PFSK-1 (cell line): ENCODE results near the gene ADAMTS14.

Experiments
- POLR2AphosphoS5 ChIP-seq: IDR thresholded peaks from 2 replicates; pipeline ENCODE4 v1.6.1; 2012; ENCODE audit warnings: low read depth, mild to moderate bottlenecking, control low read depth, low read length, moderate library complexity
- TF ChIP-seq, protein P1 (sequence below), 2 experiments: IDR thresholded peaks; 2 replicates each; pipeline versions ENCODE4 v1.6.1 to v1.8.0; 2011 to 2012; ENCODE audit warnings: low read depth in 2 of 2, low read length in 2 of 2, control low read depth in 1 of 2, inconsistent platforms in 1 of 2, mild to moderate bottlenecking in 1 of 2, moderate library complexity in 1 of 2; ENCODE audit not compliant: insufficient read depth in 1 of 2

DNA sequence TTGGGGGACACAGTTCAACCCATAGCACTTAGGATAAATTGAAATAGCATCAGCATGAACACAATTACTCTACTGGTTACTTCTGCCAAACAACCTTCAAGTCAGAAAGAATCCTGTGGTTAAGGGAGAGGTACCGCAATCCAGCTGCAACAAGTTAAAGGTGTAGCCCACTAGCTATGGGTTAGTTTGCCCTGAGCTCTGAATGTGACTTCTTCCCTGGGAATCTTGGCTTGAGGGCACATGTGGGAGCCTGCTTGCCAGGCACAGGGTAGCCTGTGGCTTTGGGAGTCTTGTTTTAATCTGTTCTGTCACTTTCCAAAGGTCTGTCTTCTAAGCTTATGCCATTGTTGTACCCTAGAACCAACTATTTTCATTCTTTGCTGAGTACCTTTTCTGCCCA, 134.5 kb downstream of the ADAMTS14 start:
- TF ChIP-seq, protein P1, sequence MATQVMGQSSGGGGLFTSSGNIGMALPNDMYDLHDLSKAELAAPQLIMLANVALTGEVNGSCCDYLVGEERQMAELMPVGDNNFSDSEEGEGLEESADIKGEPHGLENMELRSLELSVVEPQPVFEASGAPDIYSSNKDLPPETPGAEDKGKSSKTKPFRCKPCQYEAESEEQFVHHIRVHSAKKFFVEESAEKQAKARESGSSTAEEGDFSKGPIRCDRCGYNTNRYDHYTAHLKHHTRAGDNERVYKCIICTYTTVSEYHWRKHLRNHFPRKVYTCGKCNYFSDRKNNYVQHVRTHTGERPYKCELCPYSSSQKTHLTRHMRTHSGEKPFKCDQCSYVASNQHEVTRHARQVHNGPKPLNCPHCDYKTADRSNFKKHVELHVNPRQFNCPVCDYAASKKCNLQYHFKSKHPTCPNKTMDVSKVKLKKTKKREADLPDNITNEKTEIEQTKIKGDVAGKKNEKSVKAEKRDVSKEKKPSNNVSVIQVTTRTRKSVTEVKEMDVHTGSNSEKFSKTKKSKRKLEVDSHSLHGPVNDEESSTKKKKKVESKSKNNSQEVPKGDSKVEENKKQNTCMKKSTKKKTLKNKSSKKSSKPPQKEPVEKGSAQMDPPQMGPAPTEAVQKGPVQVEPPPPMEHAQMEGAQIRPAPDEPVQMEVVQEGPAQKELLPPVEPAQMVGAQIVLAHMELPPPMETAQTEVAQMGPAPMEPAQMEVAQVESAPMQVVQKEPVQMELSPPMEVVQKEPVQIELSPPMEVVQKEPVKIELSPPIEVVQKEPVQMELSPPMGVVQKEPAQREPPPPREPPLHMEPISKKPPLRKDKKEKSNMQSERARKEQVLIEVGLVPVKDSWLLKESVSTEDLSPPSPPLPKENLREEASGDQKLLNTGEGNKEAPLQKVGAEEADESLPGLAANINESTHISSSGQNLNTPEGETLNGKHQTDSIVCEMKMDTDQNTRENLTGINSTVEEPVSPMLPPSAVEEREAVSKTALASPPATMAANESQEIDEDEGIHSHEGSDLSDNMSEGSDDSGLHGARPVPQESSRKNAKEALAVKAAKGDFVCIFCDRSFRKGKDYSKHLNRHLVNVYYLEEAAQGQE (IDR thresholded peaks at IDR 0.05; ENCODE audit: insufficient read depth in 1 of 2, low read depth in 2 of 2, low read length in 2 of 2): no peak
- no peak for TF ChIP-seq POLR2AphosphoS5
